ENCODE data around the gene ACOT6. TPM values are rescaled to one million over a fixed set of nuclear protein-coding genes. Genes with fewer than 3 reads are reported as not detected.

The ACOT6 gene
- total and polyA plus RNA-seq, 2 of the 4 experiments (the other 2 are of a cell fraction): not detected

GRCh38 chr14:73613046-73613383 lies 698 bp downstream of the ACOT6 start:
- dilution Hi-C loops (cut with HindIII; ENCODE audit: low sequenced_read_pairs, unreplicated experiment): no loop called here
- Histone ChIP-seq H2BK120ac (ENCODE audit: low read depth, low read length) (no peak overlapping the region), H3K4me3 (ENCODE audit: insufficient read depth, low read depth, low read length) (peak overlapping the region; percentile 77), H2AFZ (replicated peaks; ENCODE audit: low read length, poor library complexity) (peak overlapping the region; percentile 93), H3K27me3 (ENCODE audit: control insufficient read depth, insufficient read depth, low read length) (0 out of 2 replicates have a peak, but pooled peaks cover 3% of the 10 kb centered on the region), H3K23ac (ENCODE audit: low read depth, low read length) (0 out of 2 replicates have a peak overlapping the region, but pooled peaks have one; percentile 66), H4K91ac (ENCODE audit: insufficient read depth, low read depth, low read length) (no peak overlapping the region), H4K5ac (ENCODE audit: low read depth, low read length) (peak overlapping the region; percentile 65), H3K56ac (ENCODE audit: extremely low read depth, insufficient read depth, low read length) (no peak overlapping the region), H3K4ac (ENCODE audit: low read depth, low read length) (peak overlapping the region; percentile 25), H3K4me2 (ENCODE audit: low read depth, low read length) (peak overlapping the region; percentile 77), H3K4me1 (ENCODE audit: control insufficient read depth, insufficient read depth, low read length) (no peaks in the 10 kb centered on the region), H2BK20ac (ENCODE audit: low read depth, low read length) (no peak overlapping the region), H3K27ac (ENCODE audit: insufficient read depth, low read length) (no peak overlapping the region; the same call in 1 of the 2 replicates), H4K8ac (ENCODE audit: low read depth in 2 of 2, low read length in 2 of 2) (peak overlapping the region; percentile 61 to 83; a peak in 3 of 4 replicates), H3K79me1 (ENCODE audit: low read depth in 1 of 2, low read length in 2 of 2) (no peaks in the 10 kb centered on the region), H3K9me3 (ENCODE audit: control insufficient read depth, insufficient read depth, low read length) (no peaks in the 10 kb centered on the region; the same call in 1 of the 2 replicates), H3K9ac (ENCODE audit: low read depth, low read length) (peak overlapping the region; percentile 71), H3K14ac (replicated peaks; ENCODE audit: low read depth, low read length) (no peak overlapping the region; the same call in 1 of the 2 replicates), H2BK5ac (ENCODE audit: low read depth, low read length, poor library complexity, severe bottlenecking) (peak overlapping the region; percentile 26), H2BK15ac (ENCODE audit: low read depth, low read length) (no peak overlapping the region), H2AK9ac (replicated peaks; ENCODE audit: low read depth, low read length, poor library complexity) (no peak overlapping the region), H4K20me1 (ENCODE audit: insufficient read depth, low read length) (no peaks in the 10 kb centered on the region), H3K18ac (ENCODE audit: low read depth, low read length) (no peak overlapping the region), H2AK5ac (ENCODE audit: low read depth, low read length) (no peak overlapping the region), H3K9me1 (ENCODE audit: insufficient read depth, low read length) (no peaks in the 10 kb centered on the region), H3K36me3 (ENCODE audit: control insufficient read depth, insufficient read depth, low read length) (no peaks in the 10 kb centered on the region)
- in situ Hi-C loops (cut with MboI; ENCODE audit: low sequenced_read_pairs): no loop called here
- no peak; the same call in 1 of the 2 replicates for ATAC-seq (ENCODE audit: low read depth)
- intact Hi-C loops (cut with micrococcal nuclease): loop anchor here (5.0 kb wide), 1 partner anchor 121 kb away; the partner anchor contains the start of gene RIOX1
- TF ChIP-seq CHD1 (IDR thresholded peaks at IDR 0.05; ENCODE audit: low read depth, low read length) (no peak), BHLHE40 (IDR thresholded peaks at IDR 0.05; ENCODE audit: low read depth, low read length) (no peak), ELK1 (IDR thresholded peaks at IDR 0.05; ENCODE audit: borderline replicate concordance, low read depth, low read length) (no peak), CEBPB (IDR thresholded peaks at IDR 0.05; ENCODE audit: low read depth, low read length) (no peak), MXI1 (IDR thresholded peaks at IDR 0.05; ENCODE audit: borderline replicate concordance, low read depth, low read length) (no peak), CTCF (conservative IDR thresholded peaks at IDR 0.05; ENCODE audit: low read depth, low read length) (no peak), RCOR1 (IDR thresholded peaks at IDR 0.05; ENCODE audit: insufficient replicate concordance, low read length) (no peak), RFX5 (IDR thresholded peaks at IDR 0.05; ENCODE audit: low read depth, low read length) (no peak), MAFK (IDR thresholded peaks at IDR 0.05; ENCODE audit: low read depth, low read length) (no peak), SMC3 (IDR thresholded peaks at IDR 0.05; ENCODE audit: low read depth, low read length) (no peak), USF2 (IDR thresholded peaks at IDR 0.05; ENCODE audit: low read depth, low read length) (no peak), NFE2L2 (IDR thresholded peaks at IDR 0.05; ENCODE audit: low read depth, low read length) (no peak), MAZ (IDR thresholded peaks at IDR 0.05; ENCODE audit: borderline replicate concordance, low read depth, low read length) (no peak), FOS (IDR thresholded peaks at IDR 0.05; ENCODE audit: low read depth, low read length) (no peak), RAD21 (IDR thresholded peaks at IDR 0.05; ENCODE audit: low read length) (no peak), POLR2A (IDR thresholded peaks at IDR 0.05; ENCODE audit: low read depth, low read length) (no peak)
- 9% methylated on average over 6 of the region's 13 CpGs; no CpG with 5 or more reads in 1 of the 2 experiments for WGBS, 2 experiments (ENCODE audit: extremely low coverage in 2 of 2, insufficient read length in 1 of 2)
- DNase-seq: no peak
- CTCF ChIA-PET: no interaction called here
- BruUV-seq (replicated peaks): no TSS peak
- POLR2A ChIA-PET (ENCODE audit: unreplicated experiment): no interaction called here

All from IMR-90 (cell line).